HG02943 (cell line): Measurements from ENCODE around the gene RNU2-63P.
"Not testable (repeated sequence)": the region's sequence is repeated elsewhere in the genome, so short reads cannot be mapped to it uniquely, and the experiment has no call there.

Experiments used
- ATAC-seq: cut with Tn5 transposase; IDR thresholded peaks from one replicate; pipeline ENCODE4 v1.9.1; 2021; ENCODE audit warnings: mild to moderate bottlenecking, low read depth, moderate library complexity; ENCODE audit not compliant: unreplicated experiment

RNU2-63P gene

GRCh38 chr2:88016086-88016959 is at the start of gene RNU2-63P:
RNU2-63P (minus strand) TSS chr2:88016547.
- peak; percentile 83 for ATAC-seq

GRCh38 chr2:88061295-88061694 is 44.9 kb upstream of the RNU2-63P start:
- no peak for ATAC-seq

GRCh38 chr2:88060907-88061275 is 44.5 kb upstream of the RNU2-63P start:
- ATAC-seq = no peak

GRCh38 chr2:88059979-88060906 is 43.9 kb upstream of the RNU2-63P start:
- ATAC-seq = peak; percentile 46

- no peak for ATAC-seq
Measured at GRCh38 chr2:88058191-88058590, 41.8 kb upstream of the RNU2-63P start.

- no peak for ATAC-seq
Measured at GRCh38 chr2:88057437-88057844, 41.1 kb upstream of the RNU2-63P start.

- ATAC-seq = peak; percentile 84
Measured at GRCh38 chr2:88055371-88056128, 39.2 kb upstream of the RNU2-63P start, which contains the start of gene KRCC1. KRCC1 (minus strand) TSS chr2:88055783; CDS start chr2:88028563, 27,220 bp downstream.

- ATAC-seq = no peak
Measured at GRCh38 chr2:88054782-88055370, 38.5 kb upstream of the RNU2-63P start.

GRCh38 chr2:88053934-88054781 is 37.8 kb upstream of the RNU2-63P start:
- ATAC-seq = no peak

GRCh38 chr2:88053296-88053695 is 36.9 kb upstream of the RNU2-63P start:
- no peak for ATAC-seq

GRCh38 chr2:88051792-88052191 is 35.4 kb upstream of the RNU2-63P start:
- no peak for ATAC-seq

- ATAC-seq = no peak
Measured at GRCh38 chr2:88049622-88050021, 33.3 kb upstream of the RNU2-63P start.

- no peak for ATAC-seq
Measured at GRCh38 chr2:88048541-88048940, 32.2 kb upstream of the RNU2-63P start.

GRCh38 chr2:88045561-88045960 is 29.2 kb upstream of the RNU2-63P start:
- ATAC-seq = not testable (repeated sequence)

- ATAC-seq = no peak
Measured at GRCh38 chr2:88042476-88042875, 26.1 kb upstream of the RNU2-63P start.

GRCh38 chr2:88038263-88039105 is 22.1 kb upstream of the RNU2-63P start:
- ATAC-seq = no peak

GRCh38 chr2:88036606-88037005 is 20.3 kb upstream of the RNU2-63P start:
- ATAC-seq = no peak

- no peak for ATAC-seq
Measured at GRCh38 chr2:88036182-88036581, 19.8 kb upstream of the RNU2-63P start.
